Right lobe of liver (tissue), 6 donors: ENCODE results near the gene SYTL1. TPM values are rescaled to one million over a fixed set of nuclear protein-coding genes. Genes with fewer than 3 reads are reported as not detected.

Experiments
- ATAC-seq, 4 donors: fragments of 200-7000 bp; cut with Tn5 transposase; one replicate each; pipeline ENCODE4 v1.9.1; 2020; ENCODE audit warnings: mild to moderate bottlenecking in 4 of 4, moderate library complexity in 4 of 4
- DNase-seq, 3 donors: peaks; one replicate each; pipeline ENCODE4 v3.0.0-alpha.2; 2020
- H3K27ac ChIP-seq, 3 donors: fragments of 200-600 bp; one replicate each; pipeline ENCODE4 v1.8.0; 2022
- H3K27me3 ChIP-seq, 2 donors: fragments of 200-600 bp; one replicate each; pipeline ENCODE4 v1.8.0; 2022
- H3K36me3 ChIP-seq, 4 donors: fragments of 200-600 bp; sonication (generic) in 1 of 4; one replicate each; pipeline versions ENCODE4 v1.5.1 to v1.8.0; 2017 to 2022; ENCODE audit warnings: control low read depth in 1 of 4
- H3K4me1 ChIP-seq, 4 donors: fragments of 200-600 bp; sonication (generic) in 1 of 4; one replicate each; pipeline versions ENCODE4 v1.5.1 to v1.8.0; 2017 to 2022; ENCODE audit warnings: control low read depth in 1 of 4
- H3K4me3 ChIP-seq, 3 donors: fragments of 200-600 bp; one replicate each; pipeline ENCODE4 v1.8.0; 2022
- H3K9me3 ChIP-seq, 4 donors: fragments of 200-600 bp; sonication (generic) in 1 of 4; one replicate each; pipeline versions ENCODE4 v1.5.1 to v1.8.0; 2017 to 2022; ENCODE audit warnings: control low read depth in 1 of 4
- POLR2A ChIP-seq: fragments of 450-650 bp; IDR thresholded peaks from one replicate; pipeline ENCODE4 v1.6.1; 2017; ENCODE audit warnings: antibody characterized with exemption, mild to moderate bottlenecking
- WGBS: methylation state at CpG from one replicate; pipeline ENCODE4 v1.1.6; 2018; ENCODE audit warnings: low coverage, low lambda C conversion rate; ENCODE audit not compliant: insufficient coverage; ENCODE audit errors: missing lambda C conversion rate; 5-methylcytosine and 5-hydroxymethylcytosine counted together
- intact Hi-C, 2 donors: fragments of 100-400 bp; cut with DNase I; formaldehyde crosslinking; loops; one replicate each; pipeline versions ENCODE4 v1.11.2 to v1.14.1; 2022
- total RNA-seq, 6 experiments: library from RNA; depleted of rRNA in 2 of 6; stranded (reverse); fragments of >200 nt in 2 of 6; fragmentation: NEBNext Ultra II Directional in 3 of 6; extraction: Animal tissue kit (Norgen Biotek cat#: 25700) in 3 of 6; gene quantifications; one replicate each; pipeline versions ENCODE4 v1.1.0 to v1.2.4, GENCODE V29; 2016 to 2023
- TF ChIP-seq, protein P1 (sequence below), 4 donors: fragments of 200-600 bp in 3 of 4; fragments of 450-650 bp in 1 of 4; IDR thresholded peaks; one replicate each; pipeline versions ENCODE4 v1.5.1 to v1.8.0; 2016 to 2022; ENCODE audit warnings: antibody characterized with exemption in 4 of 4, mild to moderate bottlenecking in 2 of 4
- donor health status: DM: no; HTN: yes; CAD: no.
- donor health status: DM: no; HTN: no; CAD: no.
- donor health status: DM: no; HTN: no; CAD: no.
- donor health status: DM: no; HTN: yes; CAD: no.
- donor health status: DM: no; HTN: yes; CAD: no.

The SYTL1 gene
- total RNA-seq, 6 experiments from 2014 or later = 0.37 to 1.7 (median 0.80) TPM

GRCh38 chr1:27300341-27301051 is 41.3 kb upstream of the SYTL1 start:
- WGBS = 28% methylated on average over 5 of the region's 5 CpGs
- peak; percentile 89 to 94 (median 92) for ATAC-seq
- Histone ChIP-seq H3K4me1 (no peaks in the 10 kb centered on the region), H3K27me3 (no peaks in the 10 kb centered on the region), H3K4me3 (no peak overlapping the region), H3K36me3 (peaks cover 0 to 48% (median 2%) of the 10 kb centered on the region in 4 donors), H3K27ac (peak overlapping the region in 2 of 3 donors; percentile 21 to 43), H3K9me3 (no peaks in the 10 kb centered on the region)
- no peak for TF ChIP-seq POLR2A
- TF ChIP-seq, protein P1, sequence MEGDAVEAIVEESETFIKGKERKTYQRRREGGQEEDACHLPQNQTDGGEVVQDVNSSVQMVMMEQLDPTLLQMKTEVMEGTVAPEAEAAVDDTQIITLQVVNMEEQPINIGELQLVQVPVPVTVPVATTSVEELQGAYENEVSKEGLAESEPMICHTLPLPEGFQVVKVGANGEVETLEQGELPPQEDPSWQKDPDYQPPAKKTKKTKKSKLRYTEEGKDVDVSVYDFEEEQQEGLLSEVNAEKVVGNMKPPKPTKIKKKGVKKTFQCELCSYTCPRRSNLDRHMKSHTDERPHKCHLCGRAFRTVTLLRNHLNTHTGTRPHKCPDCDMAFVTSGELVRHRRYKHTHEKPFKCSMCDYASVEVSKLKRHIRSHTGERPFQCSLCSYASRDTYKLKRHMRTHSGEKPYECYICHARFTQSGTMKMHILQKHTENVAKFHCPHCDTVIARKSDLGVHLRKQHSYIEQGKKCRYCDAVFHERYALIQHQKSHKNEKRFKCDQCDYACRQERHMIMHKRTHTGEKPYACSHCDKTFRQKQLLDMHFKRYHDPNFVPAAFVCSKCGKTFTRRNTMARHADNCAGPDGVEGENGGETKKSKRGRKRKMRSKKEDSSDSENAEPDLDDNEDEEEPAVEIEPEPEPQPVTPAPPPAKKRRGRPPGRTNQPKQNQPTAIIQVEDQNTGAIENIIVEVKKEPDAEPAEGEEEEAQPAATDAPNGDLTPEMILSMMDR (IDR thresholded peaks at IDR 0.05) = peak; percentile 97 to 99 (median 98)
- DNase-seq = peak; percentile 81 to 83 (median 83)
- intact Hi-C loops = loop anchor here (5.0 kb wide), 2 partner anchors 92 to 307 kb away; partner anchors contain the start of gene GPR3 (in 1 of the 2)

- DNase-seq (no peak), ATAC-seq (no peak)
- Histone ChIP-seq H3K27ac (no peak overlapping the region), H3K4me3 (no peak overlapping the region), H3K36me3 (peaks cover 0 to 48% (median 2%) of the 10 kb centered on the region in 4 donors), H3K27me3 (no peaks in the 10 kb centered on the region), H3K9me3 (no peaks in the 10 kb centered on the region), H3K4me1 (no peaks in the 10 kb centered on the region)
- intact Hi-C loops = loop anchor here (5.0 kb wide), 2 partner anchors 91 to 306 kb away; partner anchors contain the start of gene GPR3 (in 1 of the 2)
- TF ChIP-seq POLR2A = no peak
- TF ChIP-seq, protein P1 (IDR thresholded peaks at IDR 0.05) = no peak
- no CpG with 5 or more reads among the region's 8 CpGs for WGBS
Observed at GRCh38 chr1:27301052-27301422, 40.8 kb upstream of the SYTL1 start.

DNA sequence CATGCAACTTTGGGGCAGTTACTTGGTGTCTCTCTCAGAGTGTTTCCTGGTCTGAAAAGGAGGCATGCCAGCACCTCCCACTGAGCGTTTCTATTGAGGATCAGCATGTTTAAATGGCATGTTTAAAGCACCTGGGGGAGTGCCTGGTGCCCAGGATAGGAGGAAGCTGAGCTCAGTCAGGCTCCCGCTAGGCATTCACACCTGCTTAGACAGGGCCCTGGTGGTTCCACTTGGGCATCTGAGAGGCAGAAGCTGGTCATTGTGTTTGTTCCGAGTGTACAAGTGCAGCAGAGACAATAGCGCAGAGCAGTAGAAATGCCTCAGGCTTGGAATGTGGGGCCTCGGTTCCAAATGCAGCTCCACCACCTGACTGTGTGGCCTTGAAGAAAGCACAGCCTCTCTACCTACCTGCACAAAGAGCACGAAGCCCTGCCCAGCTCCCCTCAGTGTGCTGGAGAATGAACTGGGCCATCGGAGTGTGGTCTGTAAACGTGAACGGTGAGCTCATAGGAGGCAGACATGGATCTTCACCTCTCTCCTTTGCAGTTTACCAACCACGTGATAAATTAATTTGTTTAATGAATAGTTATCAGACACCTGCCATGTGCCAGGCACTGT is 40.1 kb upstream of the SYTL1 start:
- Histone ChIP-seq H3K27me3 (no peaks in the 10 kb centered on the region), H3K4me1 (no peaks in the 10 kb centered on the region), H3K9me3 (no peaks in the 10 kb centered on the region), H3K27ac (no peak overlapping the region), H3K4me3 (no peak overlapping the region), H3K36me3 (peaks cover 0 to 48% (median 2%) of the 10 kb centered on the region in 4 donors)
- ATAC-seq (no peak), DNase-seq (no peak)
- TF ChIP-seq, protein P1 (IDR thresholded peaks at IDR 0.05) = no peak
- TF ChIP-seq POLR2A = no peak
- intact Hi-C loops = loop anchor here (5.0 kb wide), 2 partner anchors 91 to 306 kb away; partner anchors contain the start of gene GPR3 (in 1 of the 2)
- WGBS = 90% methylated on average over 8 of the region's 10 CpGs

- H3K4me1 ChIP-seq = no peaks in the 10 kb centered on the region
- peaks cover 0 to 39% (median 2%) of the 10 kb centered on the region in 4 donors for H3K36me3 ChIP-seq
- H3K27me3 ChIP-seq = no peaks in the 10 kb centered on the region
- WGBS = 100% methylated on average over 1 of the region's 2 CpGs
- no peak overlapping the region for H3K4me3 ChIP-seq
- no peak overlapping the region for H3K27ac ChIP-seq
- intact Hi-C loops = loop anchor here (5.0 kb wide), 2 partner anchors 90 to 305 kb away; partner anchors contain the start of gene GPR3 (in 1 of the 2)
- DNase-seq (no peak), ATAC-seq (no peak)
- no peak for TF ChIP-seq POLR2A
- TF ChIP-seq, protein P1 (IDR thresholded peaks at IDR 0.05) = no peak
- H3K9me3 ChIP-seq = no peaks in the 10 kb centered on the region
Observed at GRCh38 chr1:27302612-27303011, 39.2 kb upstream of the SYTL1 start.
